K562 (cell line): ENCODE data around the gene PROK1. TPM values are rescaled to one million over a fixed set of nuclear protein-coding genes. Genes with fewer than 3 reads are reported as not detected.
"Not testable (repeated sequence)": the region's sequence is repeated elsewhere in the genome, so short reads cannot be mapped to it uniquely, and the experiment has no call there.

Experiments used
- ATAC-seq: fragments of 200-7000 bp; cut with Tn5 transposase; 3 replicates; pipeline ENCODE4 v1.9.1; 2020; ENCODE audit warnings: moderate library complexity
- BruUV-seq: library from RNA; stranded (reverse); fragments of 400-500 nt; replicated peaks from 2 replicates; lab custom pipeline; 2021; lab: Mats Ljungman, UMichigan
- CTCF ChIA-PET: fragments of 300-600 bp; formaldehyde crosslinking; extraction: SDS; loops from one replicate; lab custom pipeline; 2021; ENCODE audit warnings: low intra/inter-chr PET ratio; lab: Yijun Ruan, JAX
- POLR2A ChIA-PET: fragments of 300-600, 350-650 bp; sonication (Branson Sonifier 250); formaldehyde crosslinking; extraction: SDS; loops from one replicate; lab custom pipeline; 2021; ENCODE audit warnings: antibody characterized with exemption, inconsistent platforms; lab: Yijun Ruan, JAX
- DNase-seq, 4 experiments: peaks; one replicate each; pipeline versions ENCODE4 v3.0.0 to v3.0.0-alpha.2; 2011 to 2018; ENCODE audit warnings: low spot score in 3 of 4, mixed read lengths in 3 of 4; ENCODE audit errors: extremely low read depth in 1 of 4
- FAIRE-seq: peaks from 2 replicates; lab custom pipeline; 2011; peaks lifted over from hg19 to GRCh38; lab: Jason Lieb, UNC
- H2AFZ ChIP-seq: 2 replicates; pipeline ENCODE4 v1.6.0; 2011; ENCODE audit warnings: low read depth, low read length, control low read depth, inconsistent platforms
- H3K27ac ChIP-seq: fragments of 200-600 bp; 3 replicates; pipeline ENCODE4 v1.8.0; 2011; ENCODE audit warnings: low read depth, mild to moderate bottlenecking, control low read depth, inconsistent platforms, low read length, moderate library complexity, mixed read lengths; ENCODE audit errors: extremely low read depth
- H3K27me3 ChIP-seq, 2 experiments: fragments of 300-600 bp in 1 of 2; 2 replicates in 1 of 2; 3 replicates in 1 of 2; pipeline versions ENCODE4 v1.6.0 to v1.8.0; 2011; ENCODE audit warnings: inconsistent platforms in 2 of 2, low read length in 2 of 2, mild to moderate bottlenecking in 1 of 2, mixed read lengths in 1 of 2, moderate library complexity in 1 of 2; ENCODE audit not compliant: control insufficient read depth in 2 of 2, insufficient read depth in 2 of 2
- H3K36me3 ChIP-seq: fragments of 300-600 bp; 3 replicates; pipeline ENCODE4 v1.8.0; 2011; ENCODE audit warnings: mild to moderate bottlenecking, low read length, inconsistent platforms; ENCODE audit not compliant: control insufficient read depth, insufficient read depth
- H3K4me1 ChIP-seq, 2 experiments: fragments of 200-600 bp in 1 of 2; replicated peaks in 1 of 2; 2 replicates in 1 of 2; 3 replicates in 1 of 2; pipeline versions ENCODE4 v1.5.1 to v1.8.0; 2011; ENCODE audit warnings: inconsistent platforms in 2 of 2, low read length in 2 of 2, mild to moderate bottlenecking in 1 of 2, mixed read lengths in 1 of 2, moderate library complexity in 1 of 2; ENCODE audit not compliant: control insufficient read depth in 2 of 2, insufficient read depth in 2 of 2
- H3K4me2 ChIP-seq: 2 replicates; pipeline ENCODE4 v1.6.1; 2011; ENCODE audit warnings: low read length, control low read depth, inconsistent platforms, mixed read lengths; ENCODE audit not compliant: insufficient read depth
- H3K4me3 ChIP-seq: fragments of 200-600 bp; sonication (generic), shearing (Covaris generic); 2 replicates; pipeline ENCODE4 v1.5.1; 2016; ENCODE audit warnings: control low read depth, inconsistent platforms
- H3K79me2 ChIP-seq: fragments of 200-600 bp; 3 replicates; pipeline ENCODE4 v1.8.0; 2011; ENCODE audit warnings: low read length, inconsistent platforms; ENCODE audit not compliant: control insufficient read depth, insufficient read depth
- H3K9ac ChIP-seq, 2 experiments: 2 replicates each; pipeline versions ENCODE4 v1.6.0 to v1.6.1; 2011; ENCODE audit warnings: low read depth in 2 of 2, low read length in 2 of 2, control low read depth in 1 of 2, inconsistent platforms in 1 of 2, mild to moderate bottlenecking in 1 of 2, mixed read lengths in 1 of 2; ENCODE audit not compliant: insufficient read depth in 1 of 2
- H3K9me1 ChIP-seq: one replicate; pipeline ENCODE4 v1.6.0; 2011; ENCODE audit warnings: inconsistent platforms, mild to moderate bottlenecking, low read length, moderate library complexity; ENCODE audit not compliant: control insufficient read depth, insufficient read depth
- H3K9me3 ChIP-seq: replicated peaks from 2 replicates; pipeline ENCODE4 v1.5.1; 2011; ENCODE audit warnings: low read depth, low read length, inconsistent platforms; ENCODE audit not compliant: control insufficient read depth, insufficient read depth
- H4K20me1 ChIP-seq: replicated peaks from 2 replicates; pipeline ENCODE4 v1.6.1; 2011; ENCODE audit warnings: low read length, inconsistent platforms, mixed read lengths; ENCODE audit not compliant: control insufficient read depth, insufficient read depth
- BCOR ChIP-seq: fragments of 450-650 bp; IDR thresholded peaks from 2 replicates; pipeline ENCODE4 v1.6.1; 2016
- CBFA2T3 ChIP-seq: fragments of 450-650 bp; IDR thresholded peaks from 2 replicates; pipeline ENCODE4 v1.6.1; 2017
- CC2D1A ChIP-seq: fragments of 450-650 bp; IDR thresholded peaks from 2 replicates; pipeline ENCODE4 v1.6.1; 2017; ENCODE audit warnings: mild to moderate bottlenecking
- CCNT2 ChIP-seq: IDR thresholded peaks from 2 replicates; pipeline ENCODE4 v1.6.1; 2011; ENCODE audit warnings: borderline replicate concordance, low read depth, mild to moderate bottlenecking, moderate library complexity, mixed read lengths, low read length; ENCODE audit not compliant: insufficient read length; ENCODE audit errors: extremely low read depth
- ESRRA ChIP-seq: fragments of 450-650 bp; IDR thresholded peaks from 2 replicates; pipeline ENCODE4 v1.6.1; 2014; ENCODE audit warnings: low read depth, mild to moderate bottlenecking, moderate library complexity, borderline replicate concordance
- FOSL1 ChIP-seq: fragments of 200-800 bp; sonication (Bioruptor generic); conservative IDR thresholded peaks from 2 replicates; pipeline ENCODE4 v1.6.1; 2016; ENCODE audit warnings: missing genetic modification characterization, missing compliant biosample characterization
- KLF16 ChIP-seq: IDR thresholded peaks from 2 replicates; pipeline ENCODE4 v1.6.1; 2016; ENCODE audit warnings: antibody characterized with exemption
- MTA2 ChIP-seq: fragments of 450-650 bp; IDR thresholded peaks from 2 replicates; pipeline ENCODE4 v1.6.1; 2016; ENCODE audit warnings: low read depth
- MTA3 ChIP-seq: fragments of 450-650 bp; formaldehyde crosslinking; IDR thresholded peaks from 2 replicates; pipeline ENCODE4 v1.6.1; 2017; ENCODE audit warnings: mild to moderate bottlenecking, borderline replicate concordance
- NR2C1 ChIP-seq, 2 experiments: fragments of 450-650 bp; IDR thresholded peaks; 2 replicates each; pipeline ENCODE4 v1.6.1; 2017; ENCODE audit warnings: mild to moderate bottlenecking in 2 of 2, antibody characterized with exemption in 1 of 2, inconsistent platforms in 1 of 2, missing compliant biosample characterization in 1 of 2, missing genetic modification characterization in 1 of 2
- PHB2 ChIP-seq: fragments of 450-650 bp; IDR thresholded peaks from 2 replicates; pipeline ENCODE4 v1.6.1; 2017; ENCODE audit warnings: low read depth
- PML ChIP-seq: IDR thresholded peaks from 2 replicates; pipeline ENCODE4 v1.6.1; 2012; ENCODE audit warnings: low read length, inconsistent platforms
- SMAD4 ChIP-seq: fragments of 250-450 bp; sonication (Bioruptor Pico); conservative IDR thresholded peaks from 2 replicates; pipeline ENCODE4 v1.8.0; 2021; ENCODE audit warnings: inconsistent platforms, mild to moderate bottlenecking, moderate library complexity
- SMARCA4 ChIP-seq: fragments of 450-650 bp; IDR thresholded peaks from 2 replicates; pipeline ENCODE4 v1.6.1; 2016
- SMARCC2 ChIP-seq: fragments of 450-650 bp; IDR thresholded peaks from 2 replicates; pipeline ENCODE4 v1.6.1; 2017; ENCODE audit warnings: antibody characterized with exemption, moderate library complexity, mild to moderate bottlenecking, low read depth
- ZNF766 ChIP-seq: fragments of 200-800 bp; sonication (Bioruptor generic); conservative IDR thresholded peaks from 2 replicates; pipeline ENCODE4 v1.6.1; 2016; ENCODE audit warnings: missing genetic modification characterization, missing compliant biosample characterization
- WGBS: fragments of 100-300 bp; shearing (Covaris generic); methylation state at CpG from one replicate; pipeline ENCODE4 v1.1.6; 2016; ENCODE audit warnings: low coverage, mixed read lengths; ENCODE audit not compliant: insufficient coverage; ENCODE audit errors: missing lambda C conversion rate; 5-methylcytosine and 5-hydroxymethylcytosine counted together
- in situ Hi-C: fragments of 300-500 bp; cut with MboI; formaldehyde crosslinking; loops from 4 replicates; pipeline ENCODE4 v1.15.0; 2018; ENCODE audit warnings: inconsistent platforms, mixed read lengths
- intact Hi-C: fragments of 100-400 bp; cut with micrococcal nuclease; formaldehyde crosslinking; loops from 2 replicates; pipeline ENCODE4 v1.14.2; 2022
- polyA plus RNA-seq, 8 experiments: library from polyadenylated mRNA; depleted of rRNA in 4 of 8; stranded (reverse) in 5 of 8; unstranded in 3 of 8; fragments of >200 nt; fragmentation: Nextera tagmentation in 2 of 8; fragmentation: Illumina TruSeq in 1 of 8; extraction: Ambion mirVana in 2 of 8; extraction: Trizol in 1 of 8; gene quantifications; 2 replicates each; pipeline versions ENCODE4 v1.2.1 to v1.2.3, GENCODE V29; 2011 to 2014; ENCODE audit warnings: inconsistent platforms in 1 of 8, missing spikeins in 1 of 8
- total RNA-seq, 7 experiments: library from RNA; depleted of rRNA in 6 of 7; stranded (reverse); fragments of >200 nt in 6 of 7; fragmentation: Illumina TruSeq in 2 of 7; extraction: Trizol in 2 of 7; gene quantifications; 2 replicates each; pipeline versions ENCODE4 v1.2.1 to v1.2.3, GENCODE V29; 2011 to 2021; ENCODE audit warnings: low replicate concordance in 1 of 7

The PROK1 gene
- total and polyA plus RNA-seq, 9 of the 15 experiments (the other 6 are each of a cell fraction or from before 2014, with no cell fraction given): 0.15 TPM; not detected in 8

- H3K9me3 ChIP-seq; H3K27me3 ChIP-seq; H3K4me3 ChIP-seq; H3K36me3 ChIP-seq; H4K20me1 ChIP-seq; H3K79me2 ChIP-seq; BruUV-seq; H3K9me1 ChIP-seq; TF ChIP-seq NR2C1 (IDR thresholded peaks at IDR 0.05): not testable (repeated sequence)
- H3K4me2 ChIP-seq: peak overlapping the region; percentile 62
- in situ Hi-C loops (loop anchor here (5.0 kb wide), 1 partner anchor 211 kb away; no protein-coding TSS in a partner anchor), intact Hi-C loops (loop anchor here (1.0 to 2.0 kb wide), 2 partner anchors 74 to 83 kb away; partner anchors contain the start of gene RBM15)
- H3K9ac ChIP-seq: peak overlapping the region in 1 of 2 experiments; percentile 16; a peak in 2 of 4 replicates
- WGBS: 0% methylated on average over 1 of the region's 1 CpG
- ChIA-PET CTCF (interaction anchor here (0.9 to 3.9 kb wide), 6 partner anchors 21 to 210 kb away, joined by 4 to 40 read pairs (median 10); no protein-coding TSS in a partner anchor), POLR2A (interaction anchor here (0.7 to 1.9 kb wide), 11 partner anchors 8 to 205 kb away, joined by 3 to 9 read pairs (median 5); partner anchors contain the start of gene RBM15)
- peak; percentile 60 for ATAC-seq
- peak in 1 of 4 experiments; percentile 46 for DNase-seq
- H2AFZ ChIP-seq: 0 out of 2 replicates have a peak overlapping the region, but pooled peaks have one; percentile 2
- FAIRE-seq: peak; percentile 76
- H3K4me1 ChIP-seq: peaks cover 0 to 40% of the 10 kb centered on the region in 2 experiments; a peak in 4 of 5 replicates
- peak overlapping the region; percentile 11; the same call in 2 of the 3 replicates for H3K27ac ChIP-seq
- 0 out of 2 replicates have a peak, but pooled peaks have one; percentile 11 for TF ChIP-seq MTA3
- TF ChIP-seq ESRRA: peak; percentile 50; the same call in 1 of the 2 replicates
- TF ChIP-seq ZNF766 (CRISPR knock-in tag): peak; percentile 12; the same call in 1 of the 2 replicates
- peak; percentile 87 for TF ChIP-seq MTA2
- peak; percentile 66; the same call in 1 of the 2 replicates for TF ChIP-seq PHB2
- peak; percentile 81 for TF ChIP-seq KLF16
- TF ChIP-seq SMARCA4: peak; percentile 91
- peak; percentile 93 for TF ChIP-seq CBFA2T3
- TF ChIP-seq BCOR: peak; percentile 30; the same call in 1 of the 2 replicates
- peak; percentile 21; the same call in 1 of the 2 replicates for TF ChIP-seq CC2D1A
- peak; percentile 79; the same call in 1 of the 2 replicates for TF ChIP-seq PML
- TF ChIP-seq NR2C1 (tag; IDR thresholded peaks at IDR 0.05): peak; percentile 29; the same call in 1 of the 2 replicates
- TF ChIP-seq SMARCC2: peak; percentile 83
- TF ChIP-seq SMAD4: peak; percentile 47
- peak; percentile 20 for TF ChIP-seq CCNT2
- peak; percentile 48 for TF ChIP-seq FOSL1 (tag)
These were observed 37.9 kb upstream of the PROK1 start for GRCh38 chr1:110413045-110413444.
